SW 1271 (cell line): ENCODE data around the gene TIMM44.
"Not testable (repeated sequence)": the region's sequence is repeated elsewhere in the genome, so short reads cannot be mapped to it uniquely, and the experiment has no call there.

ENCODE experiments used
- DNase-seq, 2 experiments: peaks; one replicate each; lab custom pipeline; 2025; lab: John Stamatoyannopoulos, UW

Gene TIMM44

GRCh38 chr19:7900401-7900870, 43.0 kb downstream of the TIMM44 start:
- DNase-seq = no peak

GRCh38 chr19:7899751-7900378, 43.6 kb downstream of the TIMM44 start:
- no peak for DNase-seq

GRCh38 chr19:7898967-7899366, 44.5 kb downstream of the TIMM44 start:
- no peak for DNase-seq

GRCh38 chr19:7897292-7897691, 46.2 kb downstream of the TIMM44 start:
- DNase-seq = no peak

- DNase-seq = no peak
Observed at GRCh38 chr19:7895565-7895964, 47.9 kb downstream of the TIMM44 start.

GRCh38 chr19:7894612-7895309, 48.7 kb downstream of the TIMM44 start:
- no peak for DNase-seq

- not testable (repeated sequence) for DNase-seq
Observed at GRCh38 chr19:7893362-7894101, 49.9 kb downstream of the TIMM44 start.

- DNase-seq = no peak
Observed at GRCh38 chr19:7888826-7889217, 54.6 kb downstream of the TIMM44 start.

- DNase-seq = no peak
Observed at GRCh38 chr19:7888145-7888825, 55.2 kb downstream of the TIMM44 start, which contains the start of gene LRRC8E. TSS of gene LRRC8E (plus strand) at chr19:7888510. CDS start at chr19:7895604, 7,094 bp downstream.

- DNase-seq = no peak
Observed at GRCh38 chr19:7887408-7888144, 55.9 kb downstream of the TIMM44 start.

- no peak for DNase-seq
Observed at GRCh38 chr19:7885818-7886217, 57.6 kb downstream of the TIMM44 start.

GRCh38 chr19:7883796-7884570, 59.5 kb downstream of the TIMM44 start:
- DNase-seq = no peak

- DNase-seq = no peak
Observed at GRCh38 chr19:7883105-7883504, 60.4 kb downstream of the TIMM44 start.

- no peak for DNase-seq
Observed at GRCh38 chr19:7881910-7882309, 61.6 kb downstream of the TIMM44 start.

GRCh38 chr19:7879836-7880235, 63.6 kb downstream of the TIMM44 start:
- no peak for DNase-seq

- no peak for DNase-seq
Observed at GRCh38 chr19:7879111-7879807, 64.2 kb downstream of the TIMM44 start.

GRCh38 chr19:7877249-7877836, 66.1 kb downstream of the TIMM44 start:
- DNase-seq = no peak
